ENCODE results near the gene BMAL1. TPM values are rescaled to one million over a fixed set of nuclear protein-coding genes. Genes with fewer than 3 reads are reported as not detected.
A peak's percentile ranks its signal among the peaks of the same experiment; 100 is the strongest.

The BMAL1 gene
- total and polyA plus RNA-seq, 2 of the 4 experiments (the other 2 are of a cell fraction) = 8.8 to 9.9 TPM

- H4K91ac ChIP-seq (ENCODE audit: insufficient read depth, low read depth, low read length) = no peak overlapping the region
- H3K79me1 ChIP-seq (ENCODE audit: low read depth in 1 of 2, low read length in 2 of 2) = 0 out of 4 replicates have a peak, but pooled peaks cover 0 to 4% of the 10 kb centered on the region in 2 experiments
- H2AK9ac ChIP-seq (replicated peaks; ENCODE audit: low read depth, low read length, poor library complexity) = peak overlapping the region; percentile 47
- POLR2A ChIA-PET (ENCODE audit: unreplicated experiment) = no interaction called here
- intact Hi-C loops (cut with micrococcal nuclease) = no loop called here
- no peak overlapping the region for H3K14ac ChIP-seq (replicated peaks; ENCODE audit: low read depth, low read length)
- H2AK5ac ChIP-seq (ENCODE audit: low read depth, low read length) = peak overlapping the region; percentile 87
- whole genome bisulfite sequencing, 2 experiments (ENCODE audit: extremely low coverage in 2 of 2, insufficient read length in 1 of 2) = no CpG with 5 or more reads among the region's 1 CpG
- H3K18ac ChIP-seq (ENCODE audit: low read depth, low read length) = no peak overlapping the region
- no peak overlapping the region for H3K4me3 ChIP-seq (ENCODE audit: insufficient read depth, low read depth, low read length)
- peak overlapping the region; percentile 57 for H3K4ac ChIP-seq (ENCODE audit: low read depth, low read length)
- no peaks in the 10 kb centered on the region for H3K27me3 ChIP-seq (ENCODE audit: control insufficient read depth, insufficient read depth, low read length)
- peaks cover 17% of the 10 kb centered on the region for H3K4me1 ChIP-seq (ENCODE audit: control insufficient read depth, insufficient read depth, low read length)
- H2BK15ac ChIP-seq (ENCODE audit: low read depth, low read length) = peak overlapping the region; percentile 98; the same call in 1 of the 3 replicates
- H2BK120ac ChIP-seq (ENCODE audit: low read depth, low read length) = peak overlapping the region; percentile 49; the same call in 1 of the 2 replicates
- H3K36me3 ChIP-seq (ENCODE audit: control insufficient read depth, insufficient read depth, low read length) = no peaks in the 10 kb centered on the region
- no peak overlapping the region for H2BK5ac ChIP-seq (ENCODE audit: low read depth, low read length, poor library complexity, severe bottlenecking)
- no peak overlapping the region; a peak in 1 of 4 replicates for H4K8ac ChIP-seq (ENCODE audit: low read depth in 2 of 2, low read length in 2 of 2)
- TF ChIP-seq MAFK (IDR thresholded peaks at IDR 0.05; ENCODE audit: low read depth, low read length) = no peak
- no peak for TF ChIP-seq SMC3 (IDR thresholded peaks at IDR 0.05; ENCODE audit: low read depth, low read length)
- TF ChIP-seq RAD21 (IDR thresholded peaks at IDR 0.05; ENCODE audit: low read length) = no peak
- TF ChIP-seq BHLHE40 (IDR thresholded peaks at IDR 0.05; ENCODE audit: low read depth, low read length) = no peak
- no peak overlapping the region for H3K9ac ChIP-seq (ENCODE audit: low read depth, low read length)
- H3K56ac ChIP-seq (ENCODE audit: extremely low read depth, insufficient read depth, low read length) = no peak overlapping the region
- H2BK20ac ChIP-seq (ENCODE audit: low read depth, low read length) = peak overlapping the region; percentile 71
- ATAC-seq (ENCODE audit: low read depth) = no peak
- BruUV-seq (replicated peaks) = no TSS peak
- DNase-seq = no peak
- H3K27ac ChIP-seq (ENCODE audit: insufficient read depth, low read length) = no peak overlapping the region
- dilution Hi-C loops (cut with HindIII; ENCODE audit: low sequenced_read_pairs, unreplicated experiment) = no loop called here
- peaks cover 25% of the 10 kb centered on the region for H3K9me1 ChIP-seq (ENCODE audit: insufficient read depth, low read length)
- CTCF ChIA-PET = no interaction called here
- H4K20me1 ChIP-seq (ENCODE audit: insufficient read depth, low read length) = no peaks in the 10 kb centered on the region
- H3K4me2 ChIP-seq (ENCODE audit: low read depth, low read length) = no peak overlapping the region
- H3K9me3 ChIP-seq (ENCODE audit: control insufficient read depth, insufficient read depth, low read length) = no peaks in the 10 kb centered on the region
- H2AFZ ChIP-seq (replicated peaks; ENCODE audit: low read length, poor library complexity) = peak overlapping the region; percentile 45
- in situ Hi-C loops (cut with MboI; ENCODE audit: low sequenced_read_pairs) = no loop called here
- H4K5ac ChIP-seq (ENCODE audit: low read depth, low read length) = no peak overlapping the region
- no peak overlapping the region for H3K23ac ChIP-seq (ENCODE audit: low read depth, low read length)
Measured at GRCh38 chr11:13258855-13259254, 18.7 kb upstream of the BMAL1 start.

Measured in IMR-90 (cell line).